T-helper 22 cell (primary cell): ENCODE measurements around the gene NAP1L5.

Experiments used
- DNase-seq: peaks from one replicate; pipeline ENCODE4 v3.0.0-alpha.2; 2020; ENCODE audit warnings: low read depth

NAP1L5 gene

GRCh38 chr4:88660446-88661294, 37.0 kb downstream of the NAP1L5 start:
- no peak for DNase-seq

GRCh38 chr4:88659890-88660208, 37.8 kb downstream of the NAP1L5 start:
- no peak for DNase-seq

DNA sequence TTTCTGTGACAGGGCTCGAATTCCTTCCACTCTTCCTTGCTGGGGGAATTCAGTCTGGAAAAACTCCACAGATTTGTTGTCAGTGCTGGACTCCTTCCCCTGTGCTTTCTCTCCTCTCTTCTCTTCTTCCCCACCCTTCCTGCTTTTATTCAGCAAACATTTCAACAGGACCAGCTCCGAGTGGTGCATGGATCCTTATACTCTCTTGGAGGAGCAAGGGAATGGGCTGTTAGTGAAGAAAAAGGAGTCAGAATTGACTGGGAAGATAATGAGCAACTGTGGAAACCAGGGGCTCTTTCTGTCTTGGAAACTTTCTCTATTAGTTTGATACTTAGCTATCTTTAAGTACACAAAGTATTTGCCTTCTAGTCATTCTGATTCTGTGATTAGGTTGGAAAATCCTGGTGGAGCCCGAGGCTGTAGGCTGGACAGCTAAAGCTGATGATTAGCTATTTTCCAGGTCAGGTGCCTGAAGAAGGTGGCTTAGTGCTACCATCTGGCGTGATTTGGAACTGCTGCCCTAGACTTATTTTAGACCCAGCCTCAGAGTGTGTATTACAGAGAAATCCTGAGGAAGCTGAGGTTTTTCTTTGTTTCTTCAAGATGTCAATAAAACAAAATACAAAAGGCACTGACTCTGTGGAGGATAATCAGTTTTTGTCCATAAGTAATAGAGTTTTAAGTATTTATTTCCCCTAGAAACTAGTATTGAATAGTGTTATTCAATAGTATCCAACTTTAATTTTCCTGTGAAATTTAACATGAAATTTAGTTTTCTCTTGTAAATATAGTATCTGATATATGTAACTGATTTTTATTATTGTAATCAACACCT, 38.4 kb downstream of the NAP1L5 start:
- DNase-seq: no peak

DNA sequence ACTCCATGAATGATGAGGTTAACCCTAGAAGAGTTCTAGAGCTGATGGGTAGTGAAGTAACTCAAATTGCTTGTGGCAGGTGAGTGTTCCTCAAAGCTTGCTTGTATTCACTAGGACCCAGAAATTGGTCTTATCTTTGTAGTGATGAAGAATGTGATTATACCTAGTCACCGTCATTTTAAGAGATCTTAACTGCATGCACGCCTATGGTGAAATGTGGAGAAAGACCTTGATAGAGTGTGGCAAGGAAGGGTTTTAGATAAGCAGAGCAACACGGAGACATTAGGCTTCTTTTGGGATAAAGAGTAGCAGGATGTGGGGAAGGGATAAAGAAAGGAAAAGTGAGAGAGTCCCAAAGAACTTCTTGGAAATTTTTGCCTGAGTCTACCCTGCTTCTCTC, 42.4 kb downstream of the NAP1L5 start:
- DNase-seq: no peak

- DNase-seq: no peak
These were observed 44.2 kb downstream of the NAP1L5 start for GRCh38 chr4:88653371-88653946.

GRCh38 chr4:88649716-88650115, 47.9 kb downstream of the NAP1L5 start:
- no peak for DNase-seq

DNA sequence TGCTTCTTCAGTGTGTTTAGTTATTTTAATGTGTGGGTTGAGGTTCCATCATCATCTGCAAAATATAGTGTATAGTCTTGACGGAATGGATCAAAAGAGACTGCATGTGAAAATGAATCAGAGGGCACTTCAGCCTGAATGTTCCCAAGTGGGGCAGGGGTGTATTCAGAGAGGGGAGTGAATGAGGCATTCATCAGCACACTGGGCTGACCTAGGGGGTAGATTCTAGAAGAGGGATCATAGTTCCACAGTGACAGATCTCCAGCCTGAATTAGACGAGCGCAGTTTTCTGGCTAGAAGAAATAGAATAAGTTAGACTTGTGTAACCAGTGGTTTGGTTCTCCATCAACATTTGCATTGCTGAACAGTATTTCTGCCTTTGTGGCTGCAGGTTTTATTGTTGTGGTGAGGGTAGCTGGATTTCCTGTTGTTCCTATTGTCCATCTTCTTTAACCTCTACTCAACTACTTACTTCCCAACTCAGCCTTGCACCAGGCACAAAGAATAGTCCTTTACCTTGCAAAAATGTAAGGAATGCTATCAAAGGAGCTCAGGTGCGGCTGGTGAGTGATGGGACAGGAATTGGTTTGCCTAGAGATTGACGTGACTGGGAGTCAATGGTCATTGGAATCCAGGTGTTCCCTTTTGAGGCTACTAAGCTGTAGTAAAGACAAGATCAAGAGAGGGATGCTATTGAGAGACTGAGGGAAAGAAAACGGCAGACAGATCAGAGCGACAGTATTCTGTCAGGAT, 50.9 kb downstream of the NAP1L5 start:
- no peak for DNase-seq

- DNase-seq: no peak
These were observed 51.6 kb downstream of the NAP1L5 start for GRCh38 chr4:88645994-88646393.
